GM23338 (cell line): ENCODE measurements around the gene NYAP2.

ENCODE experiments used
- CREB1 ChIP-seq: fragments of 250-450 bp; sonication (Bioruptor Pico); IDR thresholded peaks from 2 replicates; pipeline ENCODE4 v1.5.0; 2020; ENCODE audit warnings: low read depth, mild to moderate bottlenecking, moderate library complexity
- EZH2 ChIP-seq: fragments of 200-600 bp; sonication (generic); IDR thresholded peaks from one replicate; pipeline ENCODE4 v1.8.0; 2017; ENCODE audit warnings: antibody characterized with exemption, mild to moderate bottlenecking, low read depth; ENCODE audit not compliant: unreplicated experiment
- EZH2phosphoT487 ChIP-seq: fragments of 200-600 bp; sonication (generic); IDR thresholded peaks from one replicate; pipeline ENCODE4 v1.8.1; 2018; ENCODE audit warnings: antibody characterized with exemption; ENCODE audit not compliant: unreplicated experiment
- NANOG ChIP-seq: IDR thresholded peaks from 2 replicates; pipeline ENCODE4 v1.6.1; 2016; ENCODE audit warnings: antibody characterized with exemption, borderline replicate concordance
- POLR2AphosphoS5 ChIP-seq: IDR thresholded peaks from 2 replicates; pipeline ENCODE4 v1.6.1; 2016; ENCODE audit warnings: antibody characterized with exemption, low read depth
- TF ChIP-seq, protein P1 (sequence below): IDR thresholded peaks from one replicate; pipeline ENCODE4 v1.6.1; 2018; ENCODE audit warnings: antibody characterized with exemption; ENCODE audit not compliant: unreplicated experiment
- TF ChIP-seq, protein P2 (sequence below), 2 experiments: fragments of 200-600 bp in 1 of 2; sonication (generic) in 1 of 2; conservative IDR thresholded peaks; 2 replicates each; pipeline versions ENCODE4 v1.5.1 to v1.6.1; 2016 to 2017; ENCODE audit warnings: antibody characterized with exemption in 2 of 2, low read depth in 2 of 2, mild to moderate bottlenecking in 2 of 2, moderate library complexity in 1 of 2

DNA sequence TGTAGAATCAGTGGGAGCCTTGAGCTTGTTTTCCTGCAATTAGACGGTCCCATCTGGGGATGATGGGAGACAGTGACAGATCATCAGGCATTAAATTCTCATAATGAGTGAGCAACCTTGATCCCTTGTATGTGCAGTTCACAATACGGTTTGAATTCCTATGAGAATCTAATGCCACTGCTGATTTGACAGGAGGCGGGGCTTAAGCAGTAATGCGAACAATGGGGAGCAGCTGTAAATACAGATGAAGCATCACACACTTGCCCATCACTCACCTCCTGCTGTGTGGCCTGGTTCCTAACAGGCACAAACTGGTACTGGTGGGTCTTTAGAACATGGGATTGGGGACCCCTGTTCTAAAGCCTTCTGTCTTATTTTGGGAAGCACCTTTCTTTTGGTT is 17.9 kb upstream of the NYAP2 start:
- TF ChIP-seq, protein P1, sequence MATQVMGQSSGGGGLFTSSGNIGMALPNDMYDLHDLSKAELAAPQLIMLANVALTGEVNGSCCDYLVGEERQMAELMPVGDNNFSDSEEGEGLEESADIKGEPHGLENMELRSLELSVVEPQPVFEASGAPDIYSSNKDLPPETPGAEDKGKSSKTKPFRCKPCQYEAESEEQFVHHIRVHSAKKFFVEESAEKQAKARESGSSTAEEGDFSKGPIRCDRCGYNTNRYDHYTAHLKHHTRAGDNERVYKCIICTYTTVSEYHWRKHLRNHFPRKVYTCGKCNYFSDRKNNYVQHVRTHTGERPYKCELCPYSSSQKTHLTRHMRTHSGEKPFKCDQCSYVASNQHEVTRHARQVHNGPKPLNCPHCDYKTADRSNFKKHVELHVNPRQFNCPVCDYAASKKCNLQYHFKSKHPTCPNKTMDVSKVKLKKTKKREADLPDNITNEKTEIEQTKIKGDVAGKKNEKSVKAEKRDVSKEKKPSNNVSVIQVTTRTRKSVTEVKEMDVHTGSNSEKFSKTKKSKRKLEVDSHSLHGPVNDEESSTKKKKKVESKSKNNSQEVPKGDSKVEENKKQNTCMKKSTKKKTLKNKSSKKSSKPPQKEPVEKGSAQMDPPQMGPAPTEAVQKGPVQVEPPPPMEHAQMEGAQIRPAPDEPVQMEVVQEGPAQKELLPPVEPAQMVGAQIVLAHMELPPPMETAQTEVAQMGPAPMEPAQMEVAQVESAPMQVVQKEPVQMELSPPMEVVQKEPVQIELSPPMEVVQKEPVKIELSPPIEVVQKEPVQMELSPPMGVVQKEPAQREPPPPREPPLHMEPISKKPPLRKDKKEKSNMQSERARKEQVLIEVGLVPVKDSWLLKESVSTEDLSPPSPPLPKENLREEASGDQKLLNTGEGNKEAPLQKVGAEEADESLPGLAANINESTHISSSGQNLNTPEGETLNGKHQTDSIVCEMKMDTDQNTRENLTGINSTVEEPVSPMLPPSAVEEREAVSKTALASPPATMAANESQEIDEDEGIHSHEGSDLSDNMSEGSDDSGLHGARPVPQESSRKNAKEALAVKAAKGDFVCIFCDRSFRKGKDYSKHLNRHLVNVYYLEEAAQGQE: no peak
- TF ChIP-seq, protein P2, sequence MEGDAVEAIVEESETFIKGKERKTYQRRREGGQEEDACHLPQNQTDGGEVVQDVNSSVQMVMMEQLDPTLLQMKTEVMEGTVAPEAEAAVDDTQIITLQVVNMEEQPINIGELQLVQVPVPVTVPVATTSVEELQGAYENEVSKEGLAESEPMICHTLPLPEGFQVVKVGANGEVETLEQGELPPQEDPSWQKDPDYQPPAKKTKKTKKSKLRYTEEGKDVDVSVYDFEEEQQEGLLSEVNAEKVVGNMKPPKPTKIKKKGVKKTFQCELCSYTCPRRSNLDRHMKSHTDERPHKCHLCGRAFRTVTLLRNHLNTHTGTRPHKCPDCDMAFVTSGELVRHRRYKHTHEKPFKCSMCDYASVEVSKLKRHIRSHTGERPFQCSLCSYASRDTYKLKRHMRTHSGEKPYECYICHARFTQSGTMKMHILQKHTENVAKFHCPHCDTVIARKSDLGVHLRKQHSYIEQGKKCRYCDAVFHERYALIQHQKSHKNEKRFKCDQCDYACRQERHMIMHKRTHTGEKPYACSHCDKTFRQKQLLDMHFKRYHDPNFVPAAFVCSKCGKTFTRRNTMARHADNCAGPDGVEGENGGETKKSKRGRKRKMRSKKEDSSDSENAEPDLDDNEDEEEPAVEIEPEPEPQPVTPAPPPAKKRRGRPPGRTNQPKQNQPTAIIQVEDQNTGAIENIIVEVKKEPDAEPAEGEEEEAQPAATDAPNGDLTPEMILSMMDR (conservative IDR thresholded peaks at IDR 0.05; ENCODE audit: low read depth in 2 of 2): no peak
- TF ChIP-seq EZH2: no peak
- no peak for TF ChIP-seq EZH2phosphoT487
- no peak for TF ChIP-seq POLR2AphosphoS5
- no peak for TF ChIP-seq CREB1 (CRISPR knock-in tag)
- TF ChIP-seq NANOG: no peak
